Natural killer cell (primary cell): Measurements from ENCODE around the gene RASGEF1B. TPM values are rescaled to one million over a fixed set of nuclear protein-coding genes. Genes with fewer than 3 reads are reported as not detected.

ENCODE experiments used
- ATAC-seq, 3 donors: fragments of 150-1000 bp in 2 of 3; fragments of 200-7000 bp in 1 of 3; cut with Tn5 transposase; 1 replicate in 1 of 3; 2 replicates in 2 of 3; pipeline ENCODE4 v1.10.0; 2021; ENCODE audit warnings: mild to moderate bottlenecking in 2 of 3, moderate library complexity in 2 of 3
- DNase-seq, 2 donors: peaks; one replicate each; pipeline versions ENCODE4 v3.0.0 to v3.0.0-alpha.2; 2013 to 2021; ENCODE audit warnings: mixed read lengths in 1 of 2
- H3K27ac ChIP-seq: one replicate; pipeline ENCODE4 v1.5.1; 2013; ENCODE audit warnings: mild to moderate bottlenecking, low read length
- H3K27me3 ChIP-seq: one replicate; pipeline ENCODE4 v1.6.1; 2013; ENCODE audit warnings: low read length; ENCODE audit not compliant: control insufficient read depth, insufficient read depth
- H3K36me3 ChIP-seq: one replicate; pipeline ENCODE4 v1.6.1; 2013; ENCODE audit warnings: low read length; ENCODE audit not compliant: control insufficient read depth, insufficient read depth
- H3K4me1 ChIP-seq: one replicate; pipeline ENCODE4 v1.6.1; 2013; ENCODE audit warnings: low read length; ENCODE audit not compliant: control insufficient read depth, insufficient read depth
- H3K4me3 ChIP-seq: one replicate; pipeline ENCODE4 v1.5.1; 2013; ENCODE audit warnings: low read length
- H3K9me3 ChIP-seq: one replicate; pipeline ENCODE4 v1.6.1; 2013; ENCODE audit warnings: low read length; ENCODE audit not compliant: control insufficient read depth, insufficient read depth
- H3K27ac Mint-ChIP-seq, 2 donors: one replicate each; pipeline ENCODE4 v1.8.0; 2022; ENCODE audit warnings: mild to moderate bottlenecking in 2 of 2, mixed read lengths in 2 of 2, moderate library complexity in 1 of 2
- H3K27me3 Mint-ChIP-seq, 2 donors: one replicate each; pipeline ENCODE4 v1.8.0; 2022; ENCODE audit warnings: low read depth in 2 of 2, mixed read lengths in 2 of 2
- H3K36me3 Mint-ChIP-seq: one replicate; pipeline ENCODE4 v1.8.0; 2022; ENCODE audit warnings: mixed read lengths
- H3K4me1 Mint-ChIP-seq, 2 donors: one replicate each; pipeline ENCODE4 v1.8.0; 2022; ENCODE audit warnings: mixed read lengths in 2 of 2
- H3K4me3 Mint-ChIP-seq: one replicate; pipeline ENCODE4 v1.8.0; 2022; ENCODE audit warnings: mild to moderate bottlenecking, moderate library complexity, mixed read lengths
- H3K9me3 Mint-ChIP-seq, 2 donors: one replicate each; pipeline ENCODE4 v1.8.0; 2022; ENCODE audit warnings: mixed read lengths in 2 of 2
- CTCF ChIP-seq: fragments of 200-600 bp; IDR thresholded peaks from one replicate; pipeline ENCODE4 v1.8.0; 2022; ENCODE audit warnings: antibody characterized with exemption
- WGBS: methylation state at CpG from one replicate; pipeline ENCODE4 v1.1.7; 2013; ENCODE audit warnings: missing lambda C conversion rate; ENCODE audit not compliant: insufficient coverage; 5-methylcytosine and 5-hydroxymethylcytosine counted together
- intact Hi-C: fragments of 100-400 bp; cut with micrococcal nuclease; formaldehyde crosslinking; loops from one replicate; pipeline ENCODE4 v1.14.2; 2022
- total RNA-seq, 4 donors: library from RNA; stranded (reverse); fragments of 120-200 nt in 1 of 4; gene quantifications; one replicate each; pipeline versions ENCODE4 v1.2.3 to v1.2.4, GENCODE V29; 2013 to 2022

RASGEF1B gene
- total RNA-seq, 3 donors from 2014 or later (not counting 1 experiment from before 2014, with no cell fraction given) = 42.9 to 106 (median 90.8) TPM

- 100% methylated on average over 1 of the region's 1 CpG for WGBS
- Mint-ChIP-seq H3K9me3 (no peaks in the 10 kb centered on the region), H3K36me3 (peaks cover 16% of the 10 kb centered on the region), H3K4me1 (peaks cover 17% of the 10 kb centered on the region in 2 donors), H3K27me3 (no peaks in the 10 kb centered on the region), H3K27ac (peak overlapping the region in 1 of 2 donors; percentile 14), H3K4me3 (peak overlapping the region; percentile 6)
- H3K4me1 ChIP-seq = no peaks in the 10 kb centered on the region
- no peak for DNase-seq
- H3K9me3 ChIP-seq = no peaks in the 10 kb centered on the region
- H3K27ac ChIP-seq = no peak overlapping the region
- intact Hi-C loops = no loop called here
- no peak for ATAC-seq
- no peak overlapping the region for H3K4me3 ChIP-seq
- no peaks in the 10 kb centered on the region for H3K27me3 ChIP-seq
- TF ChIP-seq CTCF = no peak
- H3K36me3 ChIP-seq = peaks cover 59% of the 10 kb centered on the region
Observed at GRCh38 chr4:81452452-81453006, 19.2 kb downstream of the RASGEF1B start.

GRCh38 chr4:81449015-81449414 is 22.7 kb downstream of the RASGEF1B start:
- ATAC-seq (no peak), DNase-seq (no peak)
- peaks cover 2 to 3% of the 10 kb centered on the region in 2 donors for H3K4me1 Mint-ChIP-seq
- H3K4me3 Mint-ChIP-seq = no peak overlapping the region
- Histone ChIP-seq H3K4me1 (no peaks in the 10 kb centered on the region), H3K27ac (no peak overlapping the region), H3K36me3 (peaks cover 64% of the 10 kb centered on the region), H3K9me3 (no peaks in the 10 kb centered on the region), H3K27me3 (no peaks in the 10 kb centered on the region), H3K4me3 (no peak overlapping the region)
- intact Hi-C loops = no loop called here
- H3K27ac Mint-ChIP-seq = peak overlapping the region in 1 of 2 donors; percentile 35
- no peaks in the 10 kb centered on the region for H3K27me3 Mint-ChIP-seq
- no peaks in the 10 kb centered on the region for H3K9me3 Mint-ChIP-seq
- TF ChIP-seq CTCF = no peak
- peaks cover 27% of the 10 kb centered on the region for H3K36me3 Mint-ChIP-seq
- 98% methylated on average over 6 of the region's 6 CpGs for WGBS

GRCh38 chr4:81447566-81448229 is 24.0 kb downstream of the RASGEF1B start:
- intact Hi-C loops = no loop called here
- 85% methylated on average over 8 of the region's 10 CpGs for WGBS
- Histone ChIP-seq H3K27ac (no peak overlapping the region), H3K27me3 (no peaks in the 10 kb centered on the region), H3K4me1 (no peaks in the 10 kb centered on the region), H3K4me3 (no peak overlapping the region), H3K36me3 (peaks cover 67% of the 10 kb centered on the region), H3K9me3 (no peaks in the 10 kb centered on the region)
- Mint-ChIP-seq H3K27ac (peak overlapping the region in 1 of 2 donors; percentile 68), H3K9me3 (no peaks in the 10 kb centered on the region), H3K4me1 (no peaks in the 10 kb centered on the region), H3K4me3 (peak overlapping the region; percentile 25), H3K27me3 (no peaks in the 10 kb centered on the region), H3K36me3 (peaks cover 27% of the 10 kb centered on the region)
- DNase-seq (no peak), ATAC-seq (peak in 1 of 3 donors; percentile 17)
- TF ChIP-seq CTCF = no peak
